SW 1271 (cell line): ENCODE results near the gene ORAI3.

Source experiments
- DNase-seq, 2 experiments: peaks; one replicate each; lab custom pipeline; 2025; lab: John Stamatoyannopoulos, UW

Gene ORAI3

GRCh38 chr16:30947859-30948666, 805 bp upstream of the ORAI3 start:
- peak; percentile 95 to 97 for DNase-seq

GRCh38 chr16:30949650-30950515, 1.0 kb downstream of the ORAI3 start:
- peak; percentile 87 to 91 for DNase-seq

- no peak for DNase-seq
These were observed 1.7 kb downstream of the ORAI3 start for GRCh38 chr16:30950516-30951065.

- DNase-seq: no peak
These were observed 2.3 kb downstream of the ORAI3 start for GRCh38 chr16:30951193-30951592.

- DNase-seq: no peak
These were observed 2.9 kb downstream of the ORAI3 start for GRCh38 chr16:30951750-30952149.

GRCh38 chr16:30953111-30953510, 4.2 kb downstream of the ORAI3 start:
- no peak for DNase-seq

- peak in 1 of 2 experiments; percentile 61 for DNase-seq
These were observed 4.8 kb downstream of the ORAI3 start for GRCh38 chr16:30953511-30954124.

GRCh38 chr16:30954993-30955392, 6.1 kb downstream of the ORAI3 start:
- DNase-seq: no peak

- DNase-seq: peak; percentile 64 to 74
These were observed 8.0 kb downstream of the ORAI3 start for GRCh38 chr16:30956601-30957455.

GRCh38 chr16:30957456-30958174, 8.7 kb downstream of the ORAI3 start, which contains the start of gene SETD1A:
TSS of gene SETD1A (plus strand) at chr16:30957754. CDS start at chr16:30958732, 978 bp downstream.
- peak; percentile 84 to 94 for DNase-seq

GRCh38 chr16:30958175-30959079, 9.6 kb downstream of the ORAI3 start:
- peak in 1 of 2 experiments; percentile 39 for DNase-seq

GRCh38 chr16:30961384-30961783, 12.5 kb downstream of the ORAI3 start:
- DNase-seq: no peak

- DNase-seq: no peak
These were observed 15.2 kb downstream of the ORAI3 start for GRCh38 chr16:30963925-30964511.

- DNase-seq: no peak
These were observed 15.8 kb downstream of the ORAI3 start for GRCh38 chr16:30964574-30965226.

GRCh38 chr16:30965436-30965835, 16.6 kb downstream of the ORAI3 start:
- no peak for DNase-seq

GRCh38 chr16:30966033-30966619, 17.3 kb downstream of the ORAI3 start:
- DNase-seq: no peak

GRCh38 chr16:30967795-30968194, 18.9 kb downstream of the ORAI3 start:
- DNase-seq: no peak

GRCh38 chr16:30969246-30969842, 20.5 kb downstream of the ORAI3 start:
- DNase-seq: no peak
